Activated CD4-positive, CD25-positive, alpha-beta regulatory T cell (primary cell): ENCODE measurements around the gene FXYD5.
"Not testable (repeated sequence)": the region's sequence is repeated elsewhere in the genome, so short reads cannot be mapped to it uniquely, and the experiment has no call there.

Experiments
- DNase-seq, 4 experiments: peaks; one replicate each; lab custom pipeline; 2025; lab: John Stamatoyannopoulos, UW

The FXYD5 gene

DNA sequence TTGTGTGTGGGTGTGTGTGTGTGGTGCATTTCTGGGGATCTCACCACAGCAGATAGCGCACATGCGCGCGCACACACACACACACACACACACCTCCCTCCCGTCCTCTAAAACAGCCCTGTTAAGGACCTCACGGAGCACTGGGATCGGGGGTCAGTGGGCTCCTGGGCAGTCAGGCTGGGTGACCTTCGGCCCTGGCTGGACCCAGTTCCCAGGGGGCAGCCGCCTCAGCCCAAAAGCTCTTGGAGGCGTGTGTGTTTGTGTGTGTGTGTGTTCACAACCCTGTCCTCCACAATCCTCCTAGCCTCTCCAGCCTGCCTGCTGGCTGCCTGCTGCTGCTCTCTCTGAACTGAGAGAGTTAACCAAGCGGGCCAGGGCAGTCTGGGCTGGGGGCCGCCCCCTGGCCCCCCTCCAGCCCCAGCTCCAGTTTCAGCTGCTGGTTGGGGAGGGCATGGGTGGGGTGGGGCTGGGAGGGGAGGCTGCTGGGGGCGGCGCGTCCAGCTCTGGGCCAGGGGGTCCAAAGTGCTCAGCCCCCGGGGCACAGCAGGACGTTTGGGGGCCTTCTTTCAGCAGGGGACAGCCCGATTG, 16.1 kb upstream of the FXYD5 start, which contains the start of gene FXYD1:
Gene FXYD1, plus strand, starts transcription at position 520 of the 588 bp plus-strand sequence. CDS start 1,256 bp downstream, outside the sequence.
- no peak for DNase-seq

DNA sequence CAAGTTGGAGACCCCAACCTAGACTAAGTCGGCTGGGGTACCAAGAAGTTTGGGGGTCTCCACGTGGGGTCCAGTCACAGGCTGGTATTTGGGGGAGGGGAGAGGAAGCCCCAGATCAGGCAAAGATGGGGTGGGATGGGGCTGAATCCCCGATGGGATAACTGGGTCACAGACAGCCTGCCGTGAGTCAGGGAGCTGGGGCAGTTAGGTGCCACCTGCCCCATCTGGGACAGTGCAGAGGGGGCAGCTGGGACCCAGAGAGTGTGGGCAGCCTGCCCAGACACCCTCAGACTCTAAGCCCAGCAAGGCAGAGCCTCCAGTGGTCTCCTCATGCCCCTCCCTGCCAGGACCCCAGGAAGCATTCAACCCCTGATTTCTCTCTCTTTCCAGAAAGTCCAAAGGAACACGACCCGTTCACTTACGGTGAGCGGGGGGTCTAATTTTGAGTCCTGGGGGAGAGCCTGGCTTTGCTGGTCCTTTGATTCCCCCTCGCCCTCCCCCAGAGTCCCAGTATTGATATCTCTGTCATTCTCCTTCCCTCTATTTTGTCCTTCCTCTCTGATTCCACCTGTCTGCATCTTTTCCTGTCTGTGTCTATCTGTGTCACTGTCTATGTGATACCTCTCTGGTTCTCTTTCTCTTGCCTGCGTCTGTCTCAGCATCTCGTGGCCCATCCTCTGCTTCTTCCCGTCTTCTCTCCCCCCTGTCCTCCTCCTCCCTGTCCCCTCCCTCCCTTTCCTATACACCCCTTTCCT, 14.2 kb upstream of the FXYD5 start:
- DNase-seq: no peak

DNA sequence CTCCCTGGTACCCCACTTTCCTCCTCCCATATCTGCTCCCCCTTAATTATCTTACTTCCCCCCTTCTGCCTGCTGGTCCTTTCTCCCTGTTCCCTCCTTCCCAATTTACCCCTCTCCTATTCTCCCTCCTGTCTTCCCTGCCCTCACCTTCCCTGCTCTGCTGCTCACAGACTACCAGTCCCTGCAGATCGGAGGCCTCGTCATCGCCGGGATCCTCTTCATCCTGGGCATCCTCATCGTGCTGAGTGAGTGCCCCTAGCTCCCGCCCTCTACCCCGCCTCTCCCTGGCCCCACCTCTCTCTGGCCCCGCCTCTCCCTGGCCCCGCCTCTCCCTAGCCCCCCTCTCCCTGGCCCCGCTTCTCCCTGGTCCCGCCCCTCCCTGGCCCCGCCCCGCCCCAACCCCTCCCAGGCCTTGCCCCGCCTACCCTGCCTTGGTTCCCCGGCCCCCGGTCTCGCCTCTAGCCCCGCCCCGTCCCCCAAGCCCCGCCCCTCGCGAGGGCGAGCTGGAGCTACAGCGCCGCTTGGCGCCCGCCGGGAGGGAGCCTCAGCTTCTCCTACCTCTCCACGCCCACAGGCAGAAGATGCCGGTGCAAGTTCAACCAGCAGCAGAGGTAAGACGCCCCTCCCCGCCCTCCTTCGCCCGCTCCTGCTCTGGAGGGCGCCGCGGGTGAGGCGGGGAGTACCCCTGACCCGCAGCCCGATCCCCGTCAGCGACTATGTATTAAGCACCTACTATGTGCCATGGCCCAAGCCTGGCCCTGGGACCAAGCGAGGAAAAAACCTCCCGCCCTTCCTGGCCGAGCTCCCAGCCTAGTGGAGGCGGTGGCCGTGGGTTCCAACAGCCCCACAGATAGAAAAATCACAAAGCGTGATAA, 13.3 kb upstream of the FXYD5 start:
- DNase-seq: peak; percentile 93 to 98 (median 96)

DNA sequence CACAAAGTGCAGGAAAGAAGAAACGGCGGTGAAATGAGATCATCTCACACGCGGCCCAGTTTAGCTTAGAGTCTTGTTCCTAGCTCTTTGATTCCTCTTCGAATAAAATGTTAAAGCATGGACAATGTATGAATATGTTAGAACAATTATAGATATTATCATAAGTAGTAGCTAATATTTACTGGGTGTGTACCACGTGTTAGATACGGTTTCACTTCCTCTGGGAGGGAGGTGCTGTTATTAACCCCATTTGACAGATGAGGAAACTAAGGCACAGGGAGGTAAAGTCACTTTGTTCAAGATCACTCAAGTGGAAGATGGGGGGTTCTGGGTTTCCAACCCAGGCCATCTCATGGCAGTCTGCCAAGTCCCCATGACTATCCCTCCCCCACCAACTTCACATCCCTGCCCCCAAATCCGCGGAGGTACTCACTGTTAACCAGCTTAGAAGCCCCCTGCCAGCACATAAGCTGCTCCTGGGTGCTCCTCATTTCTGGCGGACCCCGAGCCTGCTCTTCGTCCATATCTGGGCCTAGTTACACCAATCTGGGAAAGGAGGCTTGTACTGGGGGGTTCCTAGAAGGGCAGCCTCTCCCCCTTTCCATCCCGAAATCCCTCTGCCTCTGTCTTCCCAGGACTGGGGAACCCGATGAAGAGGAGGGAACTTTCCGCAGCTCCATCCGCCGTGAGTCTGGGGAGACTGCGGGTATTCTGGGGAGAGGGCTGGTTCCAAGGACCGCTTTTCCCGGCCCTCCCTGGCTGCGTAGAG, 12.5 kb upstream of the FXYD5 start:
- DNase-seq: no peak

DNA sequence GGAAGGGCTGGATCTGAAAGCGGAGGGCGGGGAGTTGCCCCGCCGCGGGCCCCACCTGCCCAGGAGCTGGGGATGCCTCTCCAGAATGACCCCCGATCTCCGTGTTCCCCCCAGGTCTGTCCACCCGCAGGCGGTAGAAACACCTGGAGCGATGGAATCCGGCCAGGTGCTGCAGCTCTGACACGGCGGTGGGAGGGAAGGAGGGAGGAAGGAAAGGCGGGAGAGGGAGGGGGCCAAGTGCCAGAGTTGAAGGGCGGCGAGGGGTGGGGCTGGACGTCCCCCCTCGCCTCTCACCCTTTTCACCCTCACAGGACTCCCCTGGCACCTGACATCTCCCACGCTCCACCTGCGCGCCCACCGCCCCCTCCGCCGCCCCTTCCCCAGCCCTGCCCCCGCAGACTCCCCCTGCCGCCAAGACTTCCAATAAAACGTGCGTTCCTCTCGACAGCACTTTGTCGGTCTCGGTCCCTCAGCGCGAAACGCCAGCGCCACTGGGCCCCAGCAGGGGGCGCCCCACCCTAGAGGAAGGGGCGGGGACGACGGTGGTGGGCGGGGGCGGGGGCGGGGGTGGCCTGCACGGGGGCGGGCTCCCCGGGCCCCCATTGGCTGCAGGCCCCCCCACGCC, 11.8 kb upstream of the FXYD5 start:
- peak; percentile 63 to 65 (median 64) for DNase-seq

DNA sequence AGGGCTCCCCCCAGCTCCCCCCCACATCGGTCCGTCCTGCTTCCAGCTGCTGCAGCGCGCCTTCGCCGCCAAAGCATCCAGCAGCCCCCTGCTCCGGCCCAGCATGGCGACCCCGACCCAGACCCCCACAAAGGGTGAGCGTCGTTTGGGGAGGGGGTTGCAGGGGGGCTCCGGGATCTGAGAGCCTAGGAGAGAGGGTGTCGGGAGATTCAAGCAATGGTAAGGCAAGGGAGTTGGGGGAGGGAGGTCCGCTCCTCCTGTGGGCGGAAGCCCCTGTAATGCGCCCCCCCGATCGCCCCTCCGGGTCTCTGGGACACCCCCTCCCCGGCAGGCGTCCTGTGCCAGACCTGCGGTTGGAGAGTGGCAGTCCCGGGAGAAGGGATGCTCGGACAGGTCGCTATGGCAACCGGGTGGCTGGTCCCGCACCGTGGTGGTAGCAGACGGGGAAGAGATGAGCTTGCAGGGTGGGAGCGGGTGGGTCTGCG, 11.3 kb upstream of the FXYD5 start, which contains the start of gene FXYD7:
Gene FXYD7, plus strand, starts transcription at position 25 of the 485 bp plus-strand sequence. Its CDS starts 79 bp downstream, at position 104.
- DNase-seq: no peak

DNA sequence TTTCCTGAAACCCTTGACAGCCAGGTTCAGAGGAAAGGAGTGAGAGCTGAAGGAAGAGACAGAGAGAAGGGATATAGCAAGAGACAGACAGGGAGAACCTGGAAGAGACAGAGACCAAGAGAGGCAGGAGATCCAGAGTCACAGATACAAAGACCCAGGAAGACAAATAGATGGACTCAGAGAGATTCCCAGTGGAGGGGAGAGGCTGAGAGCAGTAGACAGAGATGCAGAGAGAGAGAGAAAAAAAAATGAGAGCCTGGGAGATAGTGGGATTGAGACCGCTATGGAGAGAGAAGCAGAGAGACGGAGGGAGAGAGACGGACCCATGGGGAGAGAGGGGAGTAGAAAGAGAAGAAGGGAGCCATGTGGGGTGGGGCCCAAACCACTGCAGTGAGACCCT, 10.7 kb upstream of the FXYD5 start:
- DNase-seq: no peak

DNA sequence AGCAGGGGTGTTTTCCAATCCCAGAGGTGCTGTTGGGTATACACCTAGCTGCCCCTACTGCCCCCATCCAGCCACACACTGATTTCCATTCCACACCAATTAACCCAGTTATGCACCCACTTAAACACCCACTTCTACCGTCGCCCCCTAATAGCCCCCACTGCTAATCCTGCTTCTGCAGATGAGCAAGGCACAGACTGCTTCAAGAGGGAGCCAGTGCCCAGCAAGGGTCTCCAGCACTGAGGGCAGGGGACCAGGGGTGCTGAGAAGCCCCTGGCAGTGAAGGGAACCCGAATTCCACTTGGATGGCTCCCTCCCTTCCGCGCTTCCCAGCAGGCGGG, 10.3 kb upstream of the FXYD5 start:
- no peak for DNase-seq

DNA sequence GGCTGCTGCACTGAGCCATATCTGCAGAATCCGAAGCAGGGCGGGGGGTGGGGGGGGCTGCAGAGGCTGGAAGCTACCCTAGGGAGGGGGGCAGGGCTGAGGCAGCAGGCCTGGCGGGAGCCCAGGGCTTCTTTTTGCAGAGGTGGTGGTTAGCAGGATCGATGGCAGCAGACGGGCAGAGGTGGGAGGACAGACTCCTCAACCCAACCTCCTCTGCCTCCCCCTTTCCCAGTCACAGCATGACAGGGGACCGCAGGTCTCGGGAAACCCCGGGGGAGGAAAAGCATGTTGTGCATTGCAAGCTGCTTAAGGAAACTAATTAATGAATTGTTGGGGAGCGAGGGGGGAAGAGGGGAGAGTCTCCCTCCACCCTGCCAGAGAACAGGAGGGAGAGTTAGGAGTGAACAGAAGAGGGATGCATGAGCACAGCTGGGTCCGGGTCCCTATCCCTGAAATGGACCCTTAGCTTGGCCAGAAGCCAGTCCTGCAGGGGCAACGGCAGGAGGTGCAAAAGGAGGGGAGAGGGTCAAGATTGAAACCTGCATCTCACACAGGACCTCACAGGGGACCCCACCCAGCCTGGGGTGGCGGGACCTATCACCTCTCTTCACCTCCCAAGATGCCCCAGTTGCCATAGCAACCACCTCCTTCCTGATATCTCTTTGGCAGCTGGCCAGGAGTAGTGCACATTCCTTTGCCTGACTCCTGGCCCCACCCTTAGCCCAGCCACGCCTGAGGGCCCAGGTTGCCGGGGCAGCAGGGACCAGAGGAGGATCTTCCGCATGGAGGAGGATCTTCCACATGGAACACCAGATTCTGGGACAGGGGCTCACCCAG, 9.7 kb upstream of the FXYD5 start:
- DNase-seq: no peak

DNA sequence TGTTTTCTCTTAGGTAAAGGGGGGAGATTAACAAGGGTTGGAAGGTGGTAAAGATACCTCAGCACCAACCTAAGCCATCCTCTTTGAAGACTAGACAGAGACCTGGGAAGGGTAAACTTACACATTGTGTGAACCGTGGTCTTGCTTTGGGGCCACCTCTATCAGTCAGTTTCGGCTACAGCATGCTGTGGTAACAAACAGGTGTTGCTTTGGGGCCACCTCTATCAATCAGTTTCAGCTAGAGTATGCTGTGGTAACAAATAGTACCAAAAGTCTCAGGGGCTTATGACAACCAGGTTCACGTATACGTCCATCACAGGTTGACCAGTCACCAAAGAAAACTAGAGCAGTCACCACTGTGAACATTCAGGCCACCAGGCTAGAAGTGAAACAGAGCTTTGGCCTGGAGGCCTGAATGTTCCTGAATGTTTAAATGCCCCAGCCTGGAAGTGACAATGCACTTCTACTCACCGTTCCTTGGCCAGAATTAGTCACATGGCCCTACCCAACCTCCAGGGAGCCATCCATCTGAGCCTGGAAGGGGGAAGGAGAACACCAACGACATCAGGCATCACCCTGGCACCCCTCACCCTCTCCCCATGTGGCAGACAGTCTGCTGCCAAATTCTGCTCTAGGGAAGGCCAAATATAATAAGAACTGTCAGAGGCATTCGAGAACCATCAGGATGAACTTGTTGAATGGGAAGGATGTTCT, 7.6 kb upstream of the FXYD5 start:
- no peak for DNase-seq

DNA sequence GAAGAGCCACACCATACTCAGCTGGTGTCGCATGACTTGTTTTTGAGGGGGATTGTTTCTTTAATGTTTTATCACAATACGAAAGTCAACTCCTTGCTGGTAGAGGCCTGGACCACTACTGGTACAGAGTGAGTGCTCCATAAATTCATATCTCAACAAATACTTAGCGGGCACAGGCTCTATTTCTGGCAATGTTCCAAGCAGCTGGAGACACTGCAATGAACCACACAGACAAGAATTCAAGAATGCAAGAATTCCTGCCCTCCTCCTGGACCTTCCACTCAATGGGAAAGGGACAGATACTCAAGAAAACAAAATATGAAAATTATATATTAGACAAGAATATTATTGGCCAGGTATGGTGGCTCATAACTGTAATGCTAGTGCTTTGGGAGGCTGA, 5.1 kb upstream of the FXYD5 start:
- DNase-seq: no peak

DNA sequence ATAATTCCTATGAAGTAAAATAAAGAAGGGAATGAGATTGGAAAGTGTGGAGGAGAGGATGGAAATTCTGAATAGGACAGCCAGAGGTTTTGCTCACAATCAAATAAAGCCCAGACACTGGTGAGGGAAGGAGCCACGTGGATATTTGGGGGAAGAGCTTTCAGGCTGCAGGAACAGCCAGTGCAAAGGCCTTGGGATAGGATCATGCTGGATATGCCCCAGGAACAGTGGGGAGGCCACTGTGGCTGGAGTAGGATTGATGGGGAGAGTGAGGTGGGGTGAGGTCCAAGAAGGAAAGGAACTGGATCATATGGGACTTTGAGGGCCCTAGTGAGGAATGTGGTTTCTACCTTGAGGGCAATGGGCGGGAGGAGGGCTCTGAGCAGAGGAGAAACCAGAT, 4.1 kb upstream of the FXYD5 start:
- no peak for DNase-seq

DNA sequence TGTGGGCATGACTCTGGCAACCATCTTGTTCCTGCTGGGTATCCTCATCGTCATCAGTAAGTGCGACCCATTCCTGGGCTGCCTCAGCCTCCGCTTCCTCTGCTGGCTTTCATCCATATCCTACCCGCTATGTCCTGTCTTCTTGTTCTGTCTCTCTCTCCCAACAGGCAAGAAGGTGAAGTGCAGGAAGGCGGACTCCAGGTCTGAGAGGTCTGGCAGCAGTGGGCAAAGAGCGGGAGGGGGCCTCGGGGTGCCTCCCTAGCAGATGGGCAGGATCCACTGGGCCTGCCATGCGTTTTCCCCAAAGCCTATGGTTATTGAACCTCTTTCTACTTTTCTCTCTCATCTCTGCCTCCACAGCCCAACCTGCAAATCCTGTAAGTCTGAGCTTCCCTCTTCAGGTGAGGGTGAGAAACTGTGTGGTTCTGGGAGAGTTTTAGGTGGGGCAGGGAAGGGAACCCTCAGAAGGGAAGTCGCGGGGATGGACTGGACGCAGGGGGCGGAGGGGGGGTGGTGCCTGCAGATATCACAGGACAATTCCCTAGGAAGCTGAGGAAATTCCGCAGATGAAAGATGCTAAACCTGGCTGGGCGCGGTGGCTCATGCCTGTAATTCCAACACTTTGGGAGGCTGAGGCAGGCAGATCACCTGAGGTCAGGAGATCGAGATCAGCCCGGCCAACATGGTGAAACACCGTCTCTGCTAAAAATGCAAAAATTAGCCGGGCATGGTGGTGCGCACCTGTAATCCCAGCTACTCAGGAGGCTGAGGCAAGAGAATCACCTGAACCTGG, 3.1 kb upstream of the FXYD5 start:
- DNase-seq: no peak

DNA sequence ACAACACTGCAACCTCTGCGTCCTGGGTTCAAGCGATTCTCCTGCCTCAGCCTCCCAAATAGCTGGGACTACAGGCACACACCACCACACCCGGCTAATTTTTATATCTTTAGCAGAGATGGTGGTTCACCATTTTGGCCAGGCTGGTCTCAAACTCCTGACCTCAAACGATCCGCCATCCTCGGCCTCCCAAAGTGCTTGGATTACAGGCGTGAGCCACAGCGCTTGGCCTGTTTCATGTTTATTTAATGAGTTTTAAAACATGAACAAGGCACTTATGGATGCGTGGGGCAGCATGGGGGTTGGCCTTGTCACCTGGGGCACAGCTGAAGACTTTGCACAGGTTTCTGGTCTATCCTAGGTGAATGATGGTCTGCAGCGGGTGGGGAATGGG, 1.4 kb upstream of the FXYD5 start:
- not testable (repeated sequence) for DNase-seq

DNA sequence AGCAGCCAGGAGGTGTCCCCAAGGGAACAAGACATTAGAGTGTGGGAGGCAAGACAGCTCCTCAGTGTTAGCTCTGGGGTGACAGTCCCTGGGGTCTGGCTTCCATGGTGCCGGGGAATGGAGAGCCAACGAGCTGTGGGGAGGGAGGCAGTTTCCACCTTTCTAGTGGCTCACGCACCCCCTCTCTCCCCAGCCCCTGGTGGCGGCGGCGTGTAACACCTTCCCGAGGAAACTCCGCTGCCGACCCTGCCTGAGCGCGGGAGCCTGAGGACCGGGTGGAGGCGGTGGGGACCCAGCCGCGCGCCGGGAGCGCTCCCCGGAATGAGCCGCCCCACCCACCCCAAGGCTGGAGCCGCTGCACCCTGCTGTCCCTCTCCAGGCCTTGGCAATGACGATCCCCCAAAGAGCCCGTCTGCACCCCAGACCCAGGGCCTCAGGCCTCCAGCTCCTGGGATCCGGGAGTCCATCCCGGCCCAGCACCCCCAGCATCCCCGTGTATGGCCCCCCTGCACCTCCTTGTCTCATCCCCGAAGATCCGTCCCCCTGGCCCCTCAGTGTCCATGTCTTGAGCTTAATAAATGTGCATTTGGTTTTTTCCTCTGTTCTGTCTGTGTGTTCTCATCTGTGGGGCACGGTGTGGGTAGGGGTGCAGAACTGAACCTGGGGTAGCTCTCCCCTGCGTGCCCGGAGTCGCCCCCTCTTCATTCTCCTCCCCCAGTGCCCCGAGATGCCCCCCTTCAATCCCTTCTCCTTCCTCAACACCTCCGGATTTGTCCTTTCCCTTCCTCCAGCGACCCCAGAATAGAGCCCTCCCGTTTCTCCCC, 622 bp upstream of the FXYD5 start:
- DNase-seq: peak; percentile 51 to 65 (median 63)

DNA sequence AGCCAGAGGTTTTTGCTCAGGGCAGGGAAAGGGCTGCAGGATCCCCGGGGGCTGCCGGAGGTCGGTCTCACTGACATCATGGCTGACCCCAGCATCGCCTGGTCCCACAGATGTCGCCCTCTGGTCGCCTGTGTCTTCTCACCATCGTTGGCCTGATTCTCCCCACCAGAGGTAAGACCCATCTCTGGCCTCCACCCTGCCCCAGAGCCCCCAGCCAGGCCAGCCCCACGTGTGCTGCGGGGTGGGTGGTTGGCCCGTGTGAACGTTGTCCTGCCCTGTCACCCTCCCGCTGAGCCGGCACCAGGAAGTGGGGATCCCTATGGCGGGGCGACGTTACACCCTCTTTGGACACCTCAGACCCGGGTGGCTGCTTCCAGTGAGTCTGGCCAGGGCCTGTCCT, 906 bp downstream of the FXYD5 start:
- peak in 1 of 4 experiments; percentile 6 for DNase-seq

DNA sequence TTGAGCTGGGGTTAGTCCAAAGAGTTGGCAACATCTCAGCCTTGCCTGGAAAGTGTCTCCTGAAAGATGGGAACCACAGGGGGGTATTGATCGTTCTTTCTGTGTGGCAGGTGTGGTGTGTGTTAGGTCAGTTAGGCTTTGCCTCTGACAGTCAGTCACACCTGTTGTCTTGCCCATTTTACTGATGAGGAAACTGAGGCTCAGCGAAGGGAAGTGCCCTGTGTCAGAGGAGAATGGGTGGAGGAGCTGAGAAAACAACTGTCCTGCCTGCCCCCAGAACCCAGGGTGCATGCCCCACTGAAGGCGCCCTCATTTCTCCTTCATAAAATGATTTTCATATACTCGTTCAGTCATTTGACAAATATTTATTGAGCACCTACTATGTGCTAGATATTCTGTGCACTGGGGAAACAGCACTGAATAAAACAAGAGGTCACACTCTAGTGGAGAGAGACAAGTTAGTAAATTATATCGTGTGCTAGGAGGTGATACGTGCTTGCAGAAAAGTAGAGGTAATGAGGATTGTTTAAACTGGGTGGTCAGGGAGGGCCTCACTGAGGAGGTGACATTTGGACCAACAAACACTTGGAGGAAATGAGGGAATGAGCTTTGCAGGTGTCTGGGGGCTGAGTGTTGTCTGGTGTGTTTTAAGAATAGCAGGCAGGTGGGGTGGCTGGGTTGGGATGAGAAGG, 1.6 kb downstream of the FXYD5 start:
- no peak for DNase-seq

DNA sequence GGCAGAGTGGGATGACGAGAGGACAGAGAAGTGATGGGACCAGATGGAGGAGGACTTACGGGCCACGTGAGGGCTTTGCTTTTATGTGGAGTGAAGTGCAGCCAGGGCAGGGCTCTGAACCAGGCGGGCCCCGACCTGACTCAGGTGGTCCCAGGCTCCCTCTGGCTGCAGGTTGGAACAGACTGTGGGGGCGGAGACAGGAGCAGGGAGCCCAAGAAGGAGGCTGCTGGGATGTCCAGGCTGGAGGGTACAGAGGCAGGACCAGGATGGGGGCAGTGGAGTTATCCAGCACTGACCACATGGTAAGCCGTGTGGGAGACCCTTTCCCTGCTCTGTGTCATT, 2.1 kb downstream of the FXYD5 start:
- no peak for DNase-seq
